B cell (primary cell): ENCODE data around the gene PER1. TPM values are rescaled to one million over a fixed set of nuclear protein-coding genes. Genes with fewer than 3 reads are reported as not detected.

Experiments
- ATAC-seq: fragments of 200-7000 bp; cut with Tn5 transposase; one replicate; pipeline ENCODE4 v1.10.0; 2021; ENCODE audit warnings: low read depth, mild to moderate bottlenecking, moderate number of reproducible peaks, moderate library complexity
- CTCF ChIA-PET: fragments of 350-600 bp; sonication (Branson Sonifier 250); formaldehyde crosslinking; loops from one replicate; lab custom pipeline; 2021; ENCODE audit warnings: antibody characterized with exemption, inconsistent platforms; lab: Charles Lee
- POLR2A ChIA-PET: fragments of 350-600 bp; sonication (Branson Sonifier 250); formaldehyde crosslinking; loops from one replicate; lab custom pipeline; 2021; ENCODE audit warnings: antibody characterized with exemption; lab: Charles Lee
- DNase-seq: peaks from one replicate; pipeline ENCODE4 v3.0.0; 2013
- H2AFZ ChIP-seq: 2 replicates; pipeline ENCODE4 v1.6.1; 2012; ENCODE audit warnings: mild to moderate bottlenecking, low read depth, low read length; ENCODE audit not compliant: insufficient read depth, poor library complexity, severe bottlenecking
- H3K27ac ChIP-seq, 2 donors: 1 replicate in 1 of 2; 2 replicates in 1 of 2; pipeline ENCODE4 v1.5.1; 2012 to 2013; ENCODE audit warnings: low read length in 2 of 2, mild to moderate bottlenecking in 2 of 2, moderate library complexity in 1 of 2
- H3K27me3 ChIP-seq, 4 experiments: fragments of 200-600 bp in 1 of 4; sonication (generic) in 1 of 4; replicated peaks in 1 of 4; 1 replicate in 2 of 4; 2 replicates in 2 of 4; pipeline versions ENCODE4 v1.6.1 to v1.7.0; 2013 to 2016; ENCODE audit warnings: low read length in 3 of 4, mild to moderate bottlenecking in 2 of 4, mixed read lengths in 1 of 4, moderate library complexity in 1 of 4; ENCODE audit not compliant: insufficient read depth in 4 of 4, control insufficient read depth in 3 of 4; ENCODE audit errors: control extremely low read depth in 1 of 4
- H3K36me3 ChIP-seq, 2 experiments: replicated peaks in 1 of 2; 1 replicate in 1 of 2; 2 replicates in 1 of 2; pipeline versions ENCODE4 v1.6.1 to v1.7.1; 2013; ENCODE audit warnings: low read length in 1 of 2; ENCODE audit not compliant: insufficient read depth in 2 of 2, control insufficient read depth in 1 of 2; ENCODE audit errors: control extremely low read depth in 1 of 2, extremely low read depth in 1 of 2
- H3K4me1 ChIP-seq, 2 donors: fragments of 200-600 bp in 1 of 2; sonication (generic) in 1 of 2; 1 replicate in 1 of 2; 2 replicates in 1 of 2; pipeline versions ENCODE4 v1.5.1 to v1.6.1; 2013 to 2017; ENCODE audit warnings: low read length in 2 of 2; ENCODE audit not compliant: control insufficient read depth in 2 of 2, insufficient read depth in 2 of 2
- H3K4me2 ChIP-seq: replicated peaks from 2 replicates; pipeline ENCODE3; 2012; ENCODE audit warnings: mild to moderate bottlenecking, low read depth, low read length; ENCODE audit not compliant: poor library complexity, severe bottlenecking
- H3K4me3 ChIP-seq, 5 experiments: fragments of 200-600 bp in 1 of 5; sonication (generic) in 1 of 5; 1 replicate in 3 of 5; 2 replicates in 2 of 5; pipeline versions ENCODE4 v1.5.1 to v1.7.0; 2011 to 2016; ENCODE audit warnings: low read length in 4 of 5, mild to moderate bottlenecking in 4 of 5, low read depth in 2 of 5, control low read depth in 1 of 5, moderate library complexity in 1 of 5; ENCODE audit not compliant: insufficient read depth in 1 of 5; ENCODE audit errors: control extremely low read depth in 1 of 5, extremely low read depth in 1 of 5
- H3K79me2 ChIP-seq: fragments of 200-600 bp; sonication (generic); one replicate; pipeline ENCODE4 v1.6.0; 2016; ENCODE audit warnings: low read length; ENCODE audit not compliant: control insufficient read depth, insufficient read depth
- H3K9ac ChIP-seq: fragments of 200-600 bp; sonication (generic); 2 replicates; pipeline ENCODE4 v1.6.1; 2017; ENCODE audit warnings: mild to moderate bottlenecking, low read length, moderate library complexity
- H3K9me3 ChIP-seq, 3 donors: one replicate each; pipeline versions ENCODE4 v1.6.1 to v1.7.1; 2013; ENCODE audit warnings: low read length in 2 of 3; ENCODE audit not compliant: control insufficient read depth in 2 of 3, insufficient read depth in 1 of 3; ENCODE audit errors: control extremely low read depth in 1 of 3
- H4K20me1 ChIP-seq: 2 replicates; pipeline ENCODE4 v1.6.0; 2012; ENCODE audit warnings: mild to moderate bottlenecking, low read length; ENCODE audit not compliant: insufficient read depth, control insufficient read depth, poor library complexity, severe bottlenecking
- H3K27ac Mint-ChIP-seq: one replicate; pipeline ENCODE4 v1.8.0; 2021; ENCODE audit warnings: mixed read lengths
- H3K27me3 Mint-ChIP-seq: one replicate; pipeline ENCODE4 v1.8.0; 2021; ENCODE audit warnings: mixed read lengths
- H3K4me1 Mint-ChIP-seq: one replicate; pipeline ENCODE4 v1.8.0; 2021; ENCODE audit warnings: mixed read lengths
- H3K4me3 Mint-ChIP-seq: one replicate; pipeline ENCODE4 v1.8.0; 2021; ENCODE audit warnings: mixed read lengths
- H3K9me3 Mint-ChIP-seq: one replicate; pipeline ENCODE4 v1.8.0; 2022; ENCODE audit warnings: mixed read lengths; ENCODE audit not compliant: insufficient read depth
- EZH2 ChIP-seq: IDR thresholded peaks from 2 replicates; pipeline ENCODE4 v1.6.1; 2012; ENCODE audit warnings: borderline replicate concordance, low read depth, mild to moderate bottlenecking, moderate library complexity, low read length; ENCODE audit not compliant: insufficient read depth, poor library complexity, severe bottlenecking
- WGBS: methylation state at CpG from one replicate; pipeline ENCODE4 v1.1.5; 2013; ENCODE audit warnings: missing lambda C conversion rate; ENCODE audit not compliant: insufficient coverage; 5-methylcytosine and 5-hydroxymethylcytosine counted together
- intact Hi-C: fragments of 100-400 bp; cut with micrococcal nuclease; formaldehyde crosslinking; loops from one replicate; pipeline ENCODE4 v1.10.0; 2022
- polyA minus RNA-seq: library from RNA; depleted of rRNA, polyadenylated mRNA; stranded (reverse); fragments of >200 nt; gene quantifications from 2 replicates; pipeline ENCODE4 v1.2.3, GENCODE V29; 2012
- polyA plus RNA-seq: library from polyadenylated mRNA; depleted of rRNA; stranded (reverse); fragments of >200 nt; gene quantifications from 2 replicates; pipeline ENCODE4 v1.2.3, GENCODE V29; 2012
- total RNA-seq, 2 donors: library from RNA; stranded (reverse); fragments of 120-200 nt in 1 of 2; gene quantifications; 1 replicate in 1 of 2; 2 replicates in 1 of 2; pipeline versions ENCODE4 v1.2.3 to v1.2.4, GENCODE V29; 2013 to 2022
- TF ChIP-seq, protein P1 (sequence below): fragments of 200-600 bp; IDR thresholded peaks from one replicate; pipeline ENCODE4 v1.8.0; 2022; ENCODE audit warnings: antibody characterized with exemption, mild to moderate bottlenecking

Gene PER1, protein sequence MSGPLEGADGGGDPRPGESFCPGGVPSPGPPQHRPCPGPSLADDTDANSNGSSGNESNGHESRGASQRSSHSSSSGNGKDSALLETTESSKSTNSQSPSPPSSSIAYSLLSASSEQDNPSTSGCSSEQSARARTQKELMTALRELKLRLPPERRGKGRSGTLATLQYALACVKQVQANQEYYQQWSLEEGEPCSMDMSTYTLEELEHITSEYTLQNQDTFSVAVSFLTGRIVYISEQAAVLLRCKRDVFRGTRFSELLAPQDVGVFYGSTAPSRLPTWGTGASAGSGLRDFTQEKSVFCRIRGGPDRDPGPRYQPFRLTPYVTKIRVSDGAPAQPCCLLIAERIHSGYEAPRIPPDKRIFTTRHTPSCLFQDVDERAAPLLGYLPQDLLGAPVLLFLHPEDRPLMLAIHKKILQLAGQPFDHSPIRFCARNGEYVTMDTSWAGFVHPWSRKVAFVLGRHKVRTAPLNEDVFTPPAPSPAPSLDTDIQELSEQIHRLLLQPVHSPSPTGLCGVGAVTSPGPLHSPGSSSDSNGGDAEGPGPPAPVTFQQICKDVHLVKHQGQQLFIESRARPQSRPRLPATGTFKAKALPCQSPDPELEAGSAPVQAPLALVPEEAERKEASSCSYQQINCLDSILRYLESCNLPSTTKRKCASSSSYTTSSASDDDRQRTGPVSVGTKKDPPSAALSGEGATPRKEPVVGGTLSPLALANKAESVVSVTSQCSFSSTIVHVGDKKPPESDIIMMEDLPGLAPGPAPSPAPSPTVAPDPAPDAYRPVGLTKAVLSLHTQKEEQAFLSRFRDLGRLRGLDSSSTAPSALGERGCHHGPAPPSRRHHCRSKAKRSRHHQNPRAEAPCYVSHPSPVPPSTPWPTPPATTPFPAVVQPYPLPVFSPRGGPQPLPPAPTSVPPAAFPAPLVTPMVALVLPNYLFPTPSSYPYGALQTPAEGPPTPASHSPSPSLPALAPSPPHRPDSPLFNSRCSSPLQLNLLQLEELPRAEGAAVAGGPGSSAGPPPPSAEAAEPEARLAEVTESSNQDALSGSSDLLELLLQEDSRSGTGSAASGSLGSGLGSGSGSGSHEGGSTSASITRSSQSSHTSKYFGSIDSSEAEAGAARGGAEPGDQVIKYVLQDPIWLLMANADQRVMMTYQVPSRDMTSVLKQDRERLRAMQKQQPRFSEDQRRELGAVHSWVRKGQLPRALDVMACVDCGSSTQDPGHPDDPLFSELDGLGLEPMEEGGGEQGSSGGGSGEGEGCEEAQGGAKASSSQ (N-terminal part only)
- total RNA-seq (118 and 120 TPM in 2 replicates), polyA plus RNA-seq (176 and 700 TPM in 2 replicates), polyA minus RNA-seq (120 and 394 TPM in 2 replicates)
- total RNA-seq (2013): 11.5 TPM

DNA sequence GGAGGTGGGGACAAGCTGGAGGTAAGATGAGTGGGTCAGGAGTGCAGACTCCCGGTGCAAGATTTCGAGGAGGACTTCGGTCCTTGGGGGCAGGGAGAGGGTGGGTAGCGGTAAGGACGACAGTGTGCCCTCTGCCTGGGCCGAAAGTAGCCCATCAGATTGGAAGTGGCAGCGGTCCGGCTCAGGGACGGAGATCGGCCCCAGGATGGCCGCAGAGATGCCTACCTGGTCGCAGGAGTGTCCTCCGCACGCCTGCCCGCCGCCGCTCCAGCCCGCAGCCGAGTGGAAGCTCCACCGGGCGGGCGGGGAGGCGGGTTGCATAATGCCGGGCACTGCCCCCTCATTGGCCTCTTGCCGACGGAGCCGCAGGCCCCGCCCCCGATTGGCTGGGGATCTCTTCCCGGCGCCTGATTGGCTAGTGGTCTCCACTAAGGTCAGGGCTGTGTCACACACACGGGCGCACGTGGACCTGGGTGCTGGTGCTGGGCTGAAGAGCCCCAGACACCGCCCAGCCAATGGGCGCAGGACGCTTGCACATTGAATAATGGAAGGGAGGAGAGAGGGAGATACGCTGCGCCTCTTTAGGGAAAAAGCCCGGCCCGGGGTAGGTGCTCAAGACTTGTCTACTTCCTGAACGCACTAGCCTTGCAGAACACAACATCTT, at the start of gene PER1:
PER1 (minus strand) TSS at position 293 of the 664 bp plus-strand sequence. CDS start 1,698 bp downstream, outside the sequence.
- Histone ChIP-seq H3K27ac (peak within 1 kb of the TSS; percentile 63 to 80), H3K27me3 (no peaks in the 10 kb centered on the region), H3K79me2 (peaks cover 59% of the 10 kb centered on the region), H3K4me1 (peaks cover 54 to 70% of the 10 kb centered on the region in 2 donors), H3K36me3 (peaks cover 0 to 31% of the 10 kb centered on the region in 2 experiments), H3K4me2 (peak within 1 kb of the TSS; percentile 98), H4K20me1 (peaks cover 54% of the 10 kb centered on the region), H3K4me3 (peak within 1 kb of the TSS; percentile 9 to 76 (median 69)), H3K9ac (peak within 1 kb of the TSS; percentile 76), H3K9me3 (peaks cover 0 to 6% (median 0%) of the 10 kb centered on the region in 3 donors), H2AFZ (no peak within 1 kb of the TSS)
- H3K4me3 Mint-ChIP-seq: peak within 1 kb of the TSS; percentile 94
- H3K27ac Mint-ChIP-seq: peak within 1 kb of the TSS; percentile 87
- peaks cover 42% of the 10 kb centered on the region for H3K4me1 Mint-ChIP-seq
- intact Hi-C loops: no loop called here
- H3K9me3 Mint-ChIP-seq: no peaks in the 10 kb centered on the region
- POLR2A ChIA-PET: interaction anchor here (0.5 to 5.6 kb wide), 4 partner anchors 13 to 221 kb away, joined by 3 to 36 read pairs (median 4); partner anchors contain the start of genes AURKB, CNTROB and TRAPPC1
- CTCF ChIA-PET: interaction anchor here (1.2 to 2.5 kb wide), 3 partner anchors 13 to 42 kb away, joined by 4 to 10 read pairs (median 5); partner anchors contain the start of gene ALOXE3
- TF ChIP-seq EZH2: no peak
- TF ChIP-seq, protein P1, sequence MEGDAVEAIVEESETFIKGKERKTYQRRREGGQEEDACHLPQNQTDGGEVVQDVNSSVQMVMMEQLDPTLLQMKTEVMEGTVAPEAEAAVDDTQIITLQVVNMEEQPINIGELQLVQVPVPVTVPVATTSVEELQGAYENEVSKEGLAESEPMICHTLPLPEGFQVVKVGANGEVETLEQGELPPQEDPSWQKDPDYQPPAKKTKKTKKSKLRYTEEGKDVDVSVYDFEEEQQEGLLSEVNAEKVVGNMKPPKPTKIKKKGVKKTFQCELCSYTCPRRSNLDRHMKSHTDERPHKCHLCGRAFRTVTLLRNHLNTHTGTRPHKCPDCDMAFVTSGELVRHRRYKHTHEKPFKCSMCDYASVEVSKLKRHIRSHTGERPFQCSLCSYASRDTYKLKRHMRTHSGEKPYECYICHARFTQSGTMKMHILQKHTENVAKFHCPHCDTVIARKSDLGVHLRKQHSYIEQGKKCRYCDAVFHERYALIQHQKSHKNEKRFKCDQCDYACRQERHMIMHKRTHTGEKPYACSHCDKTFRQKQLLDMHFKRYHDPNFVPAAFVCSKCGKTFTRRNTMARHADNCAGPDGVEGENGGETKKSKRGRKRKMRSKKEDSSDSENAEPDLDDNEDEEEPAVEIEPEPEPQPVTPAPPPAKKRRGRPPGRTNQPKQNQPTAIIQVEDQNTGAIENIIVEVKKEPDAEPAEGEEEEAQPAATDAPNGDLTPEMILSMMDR: no peak
- ATAC-seq (peak; percentile 13), DNase-seq (peak; percentile 83)
- no peaks in the 10 kb centered on the region for H3K27me3 Mint-ChIP-seq
- 11% methylated on average over 42 of the region's 42 CpGs for WGBS
